HG02981 (cell line): ENCODE results near the gene NBAS.

ENCODE experiments used
- ATAC-seq: cut with Tn5 transposase; IDR thresholded peaks from one replicate; pipeline ENCODE4 v1.9.1; 2021; ENCODE audit warnings: mild to moderate bottlenecking, moderate library complexity; ENCODE audit not compliant: unreplicated experiment

Gene NBAS

GRCh38 chr2:15152382-15152781 is 408.8 kb downstream of the NBAS start:
- no peak for ATAC-seq

DNA sequence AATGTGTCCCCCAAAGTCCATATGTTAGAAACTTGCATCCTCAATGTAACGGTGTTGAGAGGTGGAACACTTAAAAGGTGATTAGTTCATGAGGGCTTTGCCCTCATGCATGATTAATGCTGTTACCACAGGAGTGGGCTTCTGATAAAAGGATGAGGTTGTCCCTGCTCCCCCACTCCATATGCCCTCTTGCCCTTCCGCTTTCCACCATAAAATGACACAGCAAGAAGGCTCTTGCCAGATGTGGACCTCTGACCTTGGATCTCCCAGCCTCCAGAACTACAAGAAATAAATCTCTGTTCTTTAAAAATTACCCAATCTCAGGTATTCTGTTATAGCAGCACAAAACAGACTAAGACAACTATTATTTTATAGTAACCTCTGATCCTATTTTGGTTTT is 412.1 kb downstream of the NBAS start:
- ATAC-seq: no peak

DNA sequence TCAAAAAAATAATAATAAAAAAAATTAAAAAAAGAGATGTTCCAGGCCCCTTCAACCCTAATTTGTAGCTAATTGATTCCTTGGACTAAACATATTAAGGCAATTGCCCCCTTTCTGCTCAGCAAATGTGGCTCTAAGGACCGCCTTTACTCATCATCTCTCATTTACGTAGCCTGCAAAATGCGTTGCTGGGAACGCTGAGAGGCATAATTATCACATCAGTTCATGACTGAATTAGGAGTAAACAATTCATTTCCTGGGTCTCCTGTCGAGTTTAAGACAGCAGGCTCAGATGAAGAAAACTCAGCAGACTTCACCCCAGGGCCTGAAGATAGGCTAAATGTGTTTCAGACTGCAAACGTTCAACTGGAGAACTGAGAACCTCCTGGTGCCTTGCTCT is 413.5 kb downstream of the NBAS start:
- no peak for ATAC-seq

GRCh38 chr2:15146960-15147359 is 414.2 kb downstream of the NBAS start:
- no peak for ATAC-seq

DNA sequence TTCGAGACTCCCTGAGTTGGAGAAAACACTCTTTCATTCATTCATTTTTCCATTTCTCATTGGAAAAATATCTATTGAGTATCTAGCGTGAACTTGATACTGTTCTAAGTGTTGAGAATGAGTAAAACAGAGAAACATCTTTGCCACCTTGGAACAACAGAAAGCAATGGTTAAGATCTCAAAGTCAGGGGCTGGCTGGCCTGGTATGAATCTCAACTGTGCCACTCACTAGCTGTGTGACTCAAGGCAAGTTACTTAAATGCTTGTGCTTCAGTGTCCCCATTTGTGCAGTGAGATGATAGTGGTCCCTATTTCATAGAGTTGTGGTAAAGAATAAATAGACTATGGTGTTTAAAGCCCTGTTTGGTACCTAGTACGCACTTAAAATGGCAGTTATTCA is 415.2 kb downstream of the NBAS start:
- no peak for ATAC-seq

GRCh38 chr2:15145046-15145817 is 415.9 kb downstream of the NBAS start:
- no peak for ATAC-seq

- peak; percentile 100 for ATAC-seq
These were observed 419.0 kb downstream of the NBAS start for GRCh38 chr2:15142069-15142689.

- ATAC-seq: no peak
These were observed 419.9 kb downstream of the NBAS start for GRCh38 chr2:15141211-15141610.

DNA sequence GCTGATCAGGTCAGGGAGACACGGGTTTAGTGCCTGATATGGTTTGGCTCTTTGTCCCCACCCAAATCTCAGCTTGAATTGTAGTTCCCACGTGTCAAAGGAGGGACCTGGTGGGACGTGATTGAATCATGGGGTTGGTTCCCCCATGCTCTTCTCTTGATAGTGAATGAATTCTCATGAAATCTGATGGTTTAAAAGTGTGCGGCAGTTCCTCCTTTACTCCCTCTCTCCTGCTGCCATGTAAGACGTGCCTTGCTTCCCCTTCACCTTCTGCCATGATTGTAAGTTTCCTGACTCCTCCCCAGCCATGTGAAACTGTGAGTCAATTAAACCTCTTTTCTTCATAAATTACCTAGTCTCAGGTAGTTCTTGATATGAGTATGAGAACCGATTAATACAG is 424.5 kb downstream of the NBAS start:
- ATAC-seq: no peak

- ATAC-seq: no peak
These were observed 426.2 kb downstream of the NBAS start for GRCh38 chr2:15134957-15135356.

GRCh38 chr2:15133461-15133860 is 427.7 kb downstream of the NBAS start:
- no peak for ATAC-seq

- no peak for ATAC-seq
These were observed 432.3 kb downstream of the NBAS start for GRCh38 chr2:15128846-15129245.

- ATAC-seq: no peak
These were observed 433.3 kb downstream of the NBAS start for GRCh38 chr2:15127876-15128275.

DNA sequence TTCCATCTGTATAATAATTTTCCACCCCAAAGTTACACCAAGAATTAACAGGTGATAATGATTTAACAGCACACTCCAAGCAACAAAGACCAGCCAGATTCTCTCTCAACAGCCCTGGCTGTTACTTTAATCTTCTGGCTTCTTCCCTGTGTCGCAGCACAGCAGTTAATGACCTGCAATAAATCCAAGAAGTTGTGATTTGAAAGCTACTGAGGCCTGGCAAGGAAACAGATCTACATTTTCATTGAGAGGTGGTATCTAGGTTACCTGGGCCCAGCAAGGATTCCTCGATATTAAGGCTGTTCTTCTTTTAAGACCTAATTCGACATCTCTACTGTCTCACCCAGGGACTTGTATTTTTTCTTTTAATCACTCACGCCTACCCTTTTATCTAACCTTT is 433.8 kb downstream of the NBAS start:
- no peak for ATAC-seq

- ATAC-seq: no peak
These were observed 434.8 kb downstream of the NBAS start for GRCh38 chr2:15126373-15126772.

- no peak for ATAC-seq
These were observed 438.2 kb downstream of the NBAS start for GRCh38 chr2:15122915-15123314.

DNA sequence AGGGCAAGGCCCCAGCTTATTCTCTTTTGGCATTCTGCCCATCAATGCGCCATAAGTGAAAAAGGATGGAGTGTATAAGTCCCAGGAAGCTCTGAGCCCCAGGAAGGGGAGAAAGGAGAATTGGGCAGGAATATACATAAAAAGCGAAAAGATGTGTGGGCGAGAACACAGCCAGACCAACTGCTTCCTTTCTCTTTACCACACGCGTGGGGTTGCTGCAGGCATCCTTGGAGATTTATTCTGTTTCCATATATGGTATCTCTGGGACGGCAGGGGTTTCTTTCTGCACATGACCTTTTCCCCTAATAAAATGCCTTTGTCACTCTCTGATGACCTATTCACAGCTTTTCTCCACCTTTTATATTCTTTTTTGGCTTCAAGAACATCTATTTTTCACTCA is 440.5 kb downstream of the NBAS start:
- no peak for ATAC-seq

GRCh38 chr2:15119722-15120175 is 441.4 kb downstream of the NBAS start:
- no peak for ATAC-seq

GRCh38 chr2:15117409-15118050 is 443.6 kb downstream of the NBAS start:
- no peak for ATAC-seq
